ENCODE data around the gene FOXP1. TPM values are rescaled to one million over a fixed set of nuclear protein-coding genes. Genes with fewer than 3 reads are reported as not detected.

FOXP1 gene
- total and polyA plus RNA-seq, 12 donors = 7.6 to 42.7 (median 24.3) TPM

- Histone ChIP-seq H3K36me3 (replicated peaks in 1 of 2) (no peaks in the 10 kb centered on the region), H3K4me3 (no peak overlapping the region), H3K9me3 (replicated peaks in 1 of 3) (no peaks in the 10 kb centered on the region), H3K4me1 (replicated peaks in 1 of 2) (no peaks in the 10 kb centered on the region), H3K27me3 (no peaks in the 10 kb centered on the region), H3K27ac (no peak overlapping the region)
- WGBS, 4 donors = 87 to 95% (median 93%) methylated on average over 3 of the region's 3 CpGs
- no peak for DNase-seq
- TF ChIP-seq POLR2A (IDR thresholded peaks at IDR 0.05) = no peak
- TF ChIP-seq, protein P1, sequence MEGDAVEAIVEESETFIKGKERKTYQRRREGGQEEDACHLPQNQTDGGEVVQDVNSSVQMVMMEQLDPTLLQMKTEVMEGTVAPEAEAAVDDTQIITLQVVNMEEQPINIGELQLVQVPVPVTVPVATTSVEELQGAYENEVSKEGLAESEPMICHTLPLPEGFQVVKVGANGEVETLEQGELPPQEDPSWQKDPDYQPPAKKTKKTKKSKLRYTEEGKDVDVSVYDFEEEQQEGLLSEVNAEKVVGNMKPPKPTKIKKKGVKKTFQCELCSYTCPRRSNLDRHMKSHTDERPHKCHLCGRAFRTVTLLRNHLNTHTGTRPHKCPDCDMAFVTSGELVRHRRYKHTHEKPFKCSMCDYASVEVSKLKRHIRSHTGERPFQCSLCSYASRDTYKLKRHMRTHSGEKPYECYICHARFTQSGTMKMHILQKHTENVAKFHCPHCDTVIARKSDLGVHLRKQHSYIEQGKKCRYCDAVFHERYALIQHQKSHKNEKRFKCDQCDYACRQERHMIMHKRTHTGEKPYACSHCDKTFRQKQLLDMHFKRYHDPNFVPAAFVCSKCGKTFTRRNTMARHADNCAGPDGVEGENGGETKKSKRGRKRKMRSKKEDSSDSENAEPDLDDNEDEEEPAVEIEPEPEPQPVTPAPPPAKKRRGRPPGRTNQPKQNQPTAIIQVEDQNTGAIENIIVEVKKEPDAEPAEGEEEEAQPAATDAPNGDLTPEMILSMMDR (IDR thresholded peaks at IDR 0.05) = no peak
- intact Hi-C loops (cut with DNase I) = no loop called here
Measured at GRCh38 chr3:71453319-71453718, 130.2 kb downstream of the FOXP1 start.

DNA sequence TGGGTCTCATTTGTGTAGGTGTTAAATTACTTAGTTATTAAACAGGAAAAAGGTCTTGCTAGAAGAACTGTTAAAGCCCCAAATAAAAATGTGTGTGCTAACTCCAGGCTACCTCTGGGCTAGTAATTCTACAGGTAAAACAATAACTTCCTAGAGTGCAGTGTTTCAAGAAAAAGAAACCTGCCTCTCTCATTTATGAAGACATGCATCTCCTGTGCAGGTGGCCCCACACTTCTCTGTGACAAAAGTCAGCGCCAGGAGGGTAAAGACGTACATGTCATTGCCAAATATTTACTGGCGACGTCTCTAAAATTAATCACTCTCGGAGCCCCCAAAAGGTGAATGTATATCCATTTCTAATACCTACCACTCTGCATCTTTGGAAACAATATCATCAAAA, 131.7 kb downstream of the FOXP1 start:
- no peak for TF ChIP-seq POLR2A (IDR thresholded peaks at IDR 0.05)
- TF ChIP-seq, protein P1 (IDR thresholded peaks at IDR 0.05) = no peak
- no peaks in the 10 kb centered on the region for H3K27me3 ChIP-seq
- H3K4me1 ChIP-seq (replicated peaks in 1 of 2) = no peaks in the 10 kb centered on the region
- no peaks in the 10 kb centered on the region for H3K9me3 ChIP-seq (replicated peaks in 1 of 3)
- H3K4me3 ChIP-seq = no peak overlapping the region
- H3K36me3 ChIP-seq (replicated peaks in 1 of 2) = no peaks in the 10 kb centered on the region
- 93 to 96% (median 94%) methylated on average over 5 of the region's 5 CpGs for WGBS, 4 donors
- intact Hi-C loops (cut with DNase I) = no loop called here
- no peak overlapping the region for H3K27ac ChIP-seq
- no peak for DNase-seq

DNA sequence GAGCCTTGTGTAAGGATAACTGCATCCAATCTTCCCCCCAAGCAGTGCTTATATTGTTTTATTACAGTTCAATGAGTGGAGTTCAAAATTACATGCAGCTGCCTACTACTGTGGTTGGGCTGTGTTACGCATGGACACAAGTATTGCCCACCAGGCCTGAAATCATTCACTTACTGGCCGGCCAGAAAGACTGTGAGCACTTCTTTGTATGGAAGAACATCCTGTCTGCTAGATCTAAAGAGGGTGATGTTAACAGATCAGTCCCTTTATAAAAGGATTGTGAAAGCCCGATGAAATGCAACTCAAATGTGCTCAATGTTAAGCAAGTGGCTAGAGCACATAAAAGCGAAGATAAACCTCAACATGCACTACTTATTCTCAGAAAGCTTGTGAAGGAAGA, 132.5 kb downstream of the FOXP1 start:
- no peaks in the 10 kb centered on the region for H3K36me3 ChIP-seq (replicated peaks in 1 of 2)
- no peaks in the 10 kb centered on the region for H3K4me1 ChIP-seq (replicated peaks in 1 of 2)
- intact Hi-C loops (cut with DNase I) = no loop called here
- H3K4me3 ChIP-seq = no peak overlapping the region
- TF ChIP-seq, protein P1 (IDR thresholded peaks at IDR 0.05) = no peak
- TF ChIP-seq POLR2A (IDR thresholded peaks at IDR 0.05) = no peak
- no peak overlapping the region for H3K27ac ChIP-seq
- H3K9me3 ChIP-seq (replicated peaks in 1 of 3) = no peaks in the 10 kb centered on the region
- no peak for DNase-seq
- 81 to 93% (median 91%) methylated on average over 4 of the region's 4 CpGs for WGBS, 4 donors
- H3K27me3 ChIP-seq = no peaks in the 10 kb centered on the region

- intact Hi-C loops (cut with DNase I) = no loop called here
- Histone ChIP-seq H3K9me3 (replicated peaks in 1 of 3) (no peaks in the 10 kb centered on the region), H3K4me1 (replicated peaks in 1 of 2) (peaks cover 0 to 2% of the 10 kb centered on the region in 2 donors), H3K36me3 (replicated peaks in 1 of 2) (no peaks in the 10 kb centered on the region), H3K27me3 (no peaks in the 10 kb centered on the region), H3K4me3 (no peak overlapping the region), H3K27ac (no peak overlapping the region)
- WGBS, 4 donors = 90 to 97% (median 93%) methylated on average over 6 of the region's 6 CpGs
- DNase-seq = no peak
- no peak for TF ChIP-seq POLR2A (IDR thresholded peaks at IDR 0.05)
- TF ChIP-seq, protein P1 (IDR thresholded peaks at IDR 0.05) = no peak
Measured at GRCh38 chr3:71450162-71450561, 133.4 kb downstream of the FOXP1 start.

Data from adrenal gland (tissue), 12 donors.